ENCODE data around the gene SAMD3. TPM values are rescaled to one million over a fixed set of nuclear protein-coding genes. Genes with fewer than 3 reads are reported as not detected.
"Not testable (repeated sequence)": the region's sequence is repeated elsewhere in the genome, so short reads cannot be mapped to it uniquely, and the experiment has no call there.

The SAMD3 gene
- total and polyA plus RNA-seq, 11 donors: 0.06 to 4.2 (median 0.68) TPM; not detected in 4

DNA sequence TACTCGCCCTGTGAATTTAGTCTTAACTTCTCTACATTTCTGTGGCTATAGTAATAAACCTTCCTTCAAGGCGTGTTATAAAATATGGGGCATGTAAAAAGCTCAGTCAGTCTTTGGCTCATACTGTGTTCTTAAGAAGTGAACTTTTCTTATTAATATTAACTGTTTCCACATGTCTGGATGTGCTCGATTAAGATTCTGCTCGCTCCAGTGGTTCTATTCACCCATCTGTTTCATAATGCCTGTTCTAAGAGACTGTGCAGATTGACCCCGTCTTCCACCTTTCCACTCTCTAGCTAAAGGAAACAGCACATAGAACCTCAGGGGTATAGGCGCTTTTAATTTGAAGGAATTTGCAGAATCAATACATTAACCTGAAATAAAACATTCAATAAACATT, 104.5 kb downstream of the SAMD3 start:
- H3K27me3 ChIP-seq: no peaks in the 10 kb centered on the region
- H3K9me3 ChIP-seq: no peaks in the 10 kb centered on the region
- 92 to 96% (median 96%) methylated on average over 6 of the region's 6 CpGs for WGBS, 4 donors
- no peak overlapping the region for H3K27ac ChIP-seq
- ATAC-seq (no peak), DNase-seq (no peak)
- peaks cover 0 to 6% (median 0%) of the 10 kb centered on the region in 9 donors for H3K36me3 ChIP-seq
- H3K4me1 ChIP-seq: no peaks in the 10 kb centered on the region
- intact Hi-C loops (cut with DNase I): no loop called here
- H3K4me3 ChIP-seq: no peak overlapping the region
- TF ChIP-seq, protein P1, sequence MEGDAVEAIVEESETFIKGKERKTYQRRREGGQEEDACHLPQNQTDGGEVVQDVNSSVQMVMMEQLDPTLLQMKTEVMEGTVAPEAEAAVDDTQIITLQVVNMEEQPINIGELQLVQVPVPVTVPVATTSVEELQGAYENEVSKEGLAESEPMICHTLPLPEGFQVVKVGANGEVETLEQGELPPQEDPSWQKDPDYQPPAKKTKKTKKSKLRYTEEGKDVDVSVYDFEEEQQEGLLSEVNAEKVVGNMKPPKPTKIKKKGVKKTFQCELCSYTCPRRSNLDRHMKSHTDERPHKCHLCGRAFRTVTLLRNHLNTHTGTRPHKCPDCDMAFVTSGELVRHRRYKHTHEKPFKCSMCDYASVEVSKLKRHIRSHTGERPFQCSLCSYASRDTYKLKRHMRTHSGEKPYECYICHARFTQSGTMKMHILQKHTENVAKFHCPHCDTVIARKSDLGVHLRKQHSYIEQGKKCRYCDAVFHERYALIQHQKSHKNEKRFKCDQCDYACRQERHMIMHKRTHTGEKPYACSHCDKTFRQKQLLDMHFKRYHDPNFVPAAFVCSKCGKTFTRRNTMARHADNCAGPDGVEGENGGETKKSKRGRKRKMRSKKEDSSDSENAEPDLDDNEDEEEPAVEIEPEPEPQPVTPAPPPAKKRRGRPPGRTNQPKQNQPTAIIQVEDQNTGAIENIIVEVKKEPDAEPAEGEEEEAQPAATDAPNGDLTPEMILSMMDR (IDR thresholded peaks at IDR 0.05): no peak
- no peak for TF ChIP-seq POLR2A (IDR thresholded peaks at IDR 0.05)

GRCh38 chr6:130117187-130117701, 105.5 kb downstream of the SAMD3 start:
- ATAC-seq; H3K27ac ChIP-seq; H3K36me3 ChIP-seq; H3K4me3 ChIP-seq; DNase-seq; H3K9me3 ChIP-seq; H3K4me1 ChIP-seq; H3K27me3 ChIP-seq; intact Hi-C loops (cut with DNase I): not testable (repeated sequence)
- WGBS, 4 donors: 96 to 100% (median 99%) methylated on average over 2 to 3 of the region's 4 CpGs

- Histone ChIP-seq H3K27me3 (no peaks in the 10 kb centered on the region), H3K4me3 (no peak overlapping the region), H3K9me3 (no peaks in the 10 kb centered on the region), H3K27ac (no peak overlapping the region), H3K4me1 (no peaks in the 10 kb centered on the region), H3K36me3 (peaks cover 0 to 2% (median 0%) of the 10 kb centered on the region in 9 donors)
- TF ChIP-seq POLR2A (IDR thresholded peaks at IDR 0.05): no peak
- TF ChIP-seq, protein P1 (IDR thresholded peaks at IDR 0.05): no peak
- no peak for ATAC-seq
- WGBS, 4 donors: 91 to 94% (median 91%) methylated on average over 4 of the region's 4 CpGs
- no peak for DNase-seq
- intact Hi-C loops (cut with DNase I): no loop called here
These were observed 106.5 kb downstream of the SAMD3 start for GRCh38 chr6:130116273-130116672.

DNA sequence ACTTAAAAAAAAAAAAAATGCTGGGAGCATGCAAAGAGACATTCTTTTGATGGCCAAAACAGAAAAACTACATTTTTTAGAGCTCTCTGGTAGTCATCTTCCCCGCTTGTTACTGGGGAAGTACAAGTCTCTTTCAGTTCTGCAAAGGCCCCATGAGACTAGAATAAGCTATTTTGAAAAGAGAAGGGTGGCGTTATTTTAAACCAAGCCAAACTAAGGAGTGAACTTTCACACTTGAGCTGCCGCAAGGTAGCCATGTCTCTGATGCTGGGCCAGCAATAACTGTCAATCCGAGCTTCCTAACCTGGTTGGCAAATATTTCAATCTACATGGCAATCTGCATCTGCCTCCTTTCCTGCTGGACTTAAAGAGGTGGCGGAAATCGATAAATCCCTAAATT, 107.7 kb downstream of the SAMD3 start:
- no peak for ATAC-seq
- Histone ChIP-seq H3K27ac (no peak overlapping the region), H3K4me1 (no peaks in the 10 kb centered on the region), H3K27me3 (no peaks in the 10 kb centered on the region), H3K36me3 (no peaks in the 10 kb centered on the region), H3K9me3 (peaks cover 0 to 2% (median 0%) of the 10 kb centered on the region in 12 donors), H3K4me3 (no peak overlapping the region)
- no peak for DNase-seq
- TF ChIP-seq, protein P1 (IDR thresholded peaks at IDR 0.05): no peak
- no peak for TF ChIP-seq POLR2A (IDR thresholded peaks at IDR 0.05)
- intact Hi-C loops (cut with DNase I): no loop called here
- WGBS, 4 donors: 86 to 94% (median 92%) methylated on average over 6 of the region's 6 CpGs

- no peak overlapping the region for H3K27ac ChIP-seq
- H3K36me3 ChIP-seq: no peaks in the 10 kb centered on the region
- TF ChIP-seq POLR2A (IDR thresholded peaks at IDR 0.05): no peak
- TF ChIP-seq, protein P1 (IDR thresholded peaks at IDR 0.05): no peak
- H3K4me3 ChIP-seq: no peak overlapping the region
- WGBS, 4 donors: 84 to 96% (median 88%) methylated on average over 2 of the region's 2 CpGs
- H3K27me3 ChIP-seq: no peaks in the 10 kb centered on the region
- intact Hi-C loops (cut with DNase I): no loop called here
- ATAC-seq (no peak), DNase-seq (no peak)
- peaks cover 0 to 9% (median 0%) of the 10 kb centered on the region in 12 donors for H3K9me3 ChIP-seq
- no peaks in the 10 kb centered on the region for H3K4me1 ChIP-seq
These were observed 109.5 kb downstream of the SAMD3 start for GRCh38 chr6:130113201-130113710.

Data from heart left ventricle (tissue), 16 donors.